ENCODE data around the gene KDM2A. TPM values are rescaled to one million over a fixed set of nuclear protein-coding genes. Genes with fewer than 3 reads are reported as not detected.

Gene KDM2A
- total RNA-seq, 1 donor from 2014 or later, result 37.5 TPM

DNA sequence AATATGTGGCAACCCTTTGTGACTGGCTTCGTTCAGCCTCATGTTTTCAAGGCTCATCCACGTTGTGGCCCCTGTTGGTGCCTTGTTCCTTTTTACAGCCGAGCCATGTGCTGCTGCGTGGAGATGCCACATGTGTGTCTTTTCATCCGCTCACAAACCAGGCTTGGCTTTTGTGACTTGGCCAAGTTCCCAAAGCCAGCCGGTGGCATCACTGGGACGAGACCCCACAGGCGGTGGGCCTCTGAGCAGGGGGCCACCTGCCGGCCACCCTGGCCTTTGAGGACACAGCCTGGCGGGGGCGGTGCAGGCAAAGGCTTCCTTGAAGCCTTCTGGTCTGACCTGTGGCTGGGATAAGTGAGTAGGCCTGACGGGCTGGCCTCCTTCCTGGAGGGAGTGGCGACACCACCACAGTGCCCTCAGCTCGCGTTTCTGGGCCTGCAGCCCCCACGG, 157.7 kb downstream of the KDM2A start:
- ATAC-seq, result peak; percentile 26
- intact Hi-C loops (cut with micrococcal nuclease), result no loop called here
- DNase-seq, result peak; percentile 60

DNA sequence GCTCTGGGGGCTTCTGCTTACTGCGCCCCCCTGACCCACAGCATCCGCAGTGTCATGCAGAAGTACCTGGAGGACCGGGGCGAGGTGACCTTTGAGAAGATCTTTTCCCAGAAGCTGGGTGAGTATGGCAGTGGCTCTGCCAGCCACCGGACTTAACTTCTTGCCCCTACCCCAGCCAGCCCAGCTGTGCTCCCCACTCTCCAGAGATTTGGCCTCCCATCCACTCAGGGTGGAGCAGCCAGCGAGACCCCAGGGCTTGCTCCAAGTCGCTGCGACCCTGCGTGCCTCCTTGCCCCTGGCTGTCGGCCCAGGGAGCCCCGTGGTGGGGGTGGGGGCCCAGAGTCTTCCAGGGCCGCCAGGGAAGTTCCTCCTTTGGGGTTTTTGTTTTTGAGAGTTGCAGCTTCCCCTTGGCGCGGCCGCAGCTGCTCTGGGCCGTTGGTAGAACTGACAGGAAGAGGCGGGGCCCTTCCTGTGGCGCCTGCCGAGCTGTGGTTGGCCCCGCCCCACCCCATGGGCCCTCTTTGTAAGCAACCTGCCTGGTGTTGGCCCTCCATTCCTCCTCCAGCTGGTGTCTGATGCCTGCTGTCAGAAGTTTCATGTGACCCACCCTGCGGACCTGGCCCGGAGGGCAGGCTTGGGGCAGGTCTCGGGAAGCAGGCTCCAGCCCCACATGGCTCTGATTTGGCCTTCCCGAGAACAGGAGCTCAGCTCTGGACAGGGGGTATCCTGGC, 158.3 kb downstream of the KDM2A start:
- ATAC-seq, result peak; percentile 84
- DNase-seq, result peak; percentile 95
- intact Hi-C loops (cut with micrococcal nuclease), result no loop called here

DNA sequence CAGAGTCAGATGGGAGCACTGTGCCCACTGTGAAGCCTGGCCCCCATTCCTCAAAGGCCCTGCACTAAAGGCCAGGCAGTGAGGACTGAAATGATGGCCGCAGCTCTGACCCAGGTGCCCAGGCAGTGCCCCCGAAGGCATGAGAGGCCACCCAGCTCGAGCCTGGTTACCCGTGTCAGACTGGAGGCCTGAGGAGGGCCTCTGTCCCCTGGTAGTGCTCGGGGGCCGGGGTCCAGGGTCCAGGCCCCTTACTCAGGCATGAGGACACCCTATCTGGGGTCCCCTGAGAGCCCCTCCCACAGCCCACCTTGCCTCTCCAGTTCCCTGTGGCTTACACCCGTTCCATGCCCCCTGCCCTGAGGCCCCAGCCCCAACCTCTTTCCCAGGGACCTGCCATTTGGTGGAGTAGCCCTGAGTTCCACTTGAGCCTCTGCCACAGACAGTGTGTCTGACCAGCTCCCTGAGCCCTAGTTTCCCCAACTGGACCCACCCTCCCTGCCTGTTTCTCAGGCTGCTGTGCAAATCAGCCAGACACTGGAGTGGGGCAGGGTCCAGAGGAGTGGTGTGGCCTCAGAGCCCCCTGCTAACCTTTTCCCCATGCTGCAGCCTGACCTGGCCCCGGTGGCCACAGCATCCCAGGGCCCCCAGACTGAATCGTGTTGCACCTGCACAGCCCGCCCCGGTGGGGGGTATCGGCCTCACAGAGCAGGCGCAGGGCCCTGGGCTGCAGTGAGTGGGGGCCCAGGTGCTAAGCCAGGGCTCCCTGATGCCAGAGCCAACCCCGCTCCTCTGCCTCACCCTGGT, 159.3 kb downstream of the KDM2A start:
- DNase-seq (peak; percentile 35), ATAC-seq (no peak)
- intact Hi-C loops (cut with micrococcal nuclease), result no loop called here

DNA sequence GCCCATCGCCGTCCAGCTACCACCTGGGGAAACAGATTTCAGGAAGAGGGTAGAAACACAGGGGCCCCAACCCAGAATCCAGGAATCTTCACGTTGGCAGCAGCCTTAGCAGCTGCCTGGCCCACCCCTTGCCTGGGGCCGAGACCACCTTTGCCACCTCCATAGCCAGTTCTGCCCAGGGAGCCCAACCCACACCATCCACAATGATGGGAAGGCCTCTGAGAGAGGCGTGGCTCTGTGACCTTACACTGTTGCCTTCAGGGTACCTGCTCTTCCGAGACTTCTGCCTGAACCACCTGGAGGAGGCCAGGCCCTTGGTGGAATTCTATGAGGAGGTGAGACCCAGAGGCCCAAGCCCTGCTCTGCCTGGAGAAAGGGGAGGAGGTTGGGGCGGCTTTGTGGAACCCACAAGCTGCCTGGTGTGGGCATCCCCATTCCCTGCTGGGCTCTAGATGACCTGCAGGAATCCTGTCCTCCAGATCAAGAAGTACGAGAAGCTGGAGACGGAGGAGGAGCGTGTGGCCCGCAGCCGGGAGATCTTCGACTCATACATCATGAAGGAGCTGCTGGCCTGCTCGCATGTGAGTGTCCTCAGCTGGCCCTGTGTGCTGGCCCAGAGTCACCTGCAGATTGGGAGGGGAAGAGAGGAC, 160.0 kb downstream of the KDM2A start:
- ATAC-seq (no peak), DNase-seq (no peak)
- intact Hi-C loops (cut with micrococcal nuclease), result no loop called here

DNA sequence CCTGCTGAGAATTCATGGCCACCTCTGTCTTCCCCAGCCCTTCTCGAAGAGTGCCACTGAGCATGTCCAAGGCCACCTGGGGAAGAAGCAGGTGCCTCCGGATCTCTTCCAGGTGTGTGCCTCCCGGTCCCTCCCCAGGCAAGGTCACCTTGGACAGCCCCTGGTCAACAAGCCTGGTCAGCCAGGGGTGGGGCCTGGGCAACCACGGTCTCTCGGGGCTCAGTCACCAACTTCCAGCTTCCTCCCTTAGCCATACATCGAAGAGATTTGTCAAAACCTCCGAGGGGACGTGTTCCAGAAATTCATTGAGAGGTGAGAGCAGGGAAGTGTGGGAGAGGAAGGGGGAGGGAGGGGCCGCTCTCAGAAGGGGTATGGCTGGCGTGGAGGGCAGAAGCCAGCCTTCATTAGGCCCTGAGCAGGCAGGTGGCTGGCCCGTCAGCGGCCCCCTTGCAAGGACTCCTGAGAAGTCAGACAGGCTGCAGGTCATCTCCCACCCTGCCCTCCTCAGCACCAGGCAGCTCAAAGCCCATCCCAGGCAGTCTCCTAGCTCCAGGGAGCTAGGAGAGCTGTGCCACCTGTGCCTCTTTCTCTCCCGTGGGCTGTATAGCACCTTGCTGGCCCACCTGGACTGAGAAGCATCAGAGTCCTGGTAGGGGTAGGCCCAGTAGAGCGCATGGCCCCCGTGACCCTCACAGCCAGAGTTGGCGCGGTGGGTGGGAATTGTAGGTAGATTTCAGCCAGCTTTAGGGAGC, 160.7 kb downstream of the KDM2A start:
- DNase-seq (peak; percentile 30), ATAC-seq (no peak)
- intact Hi-C loops (cut with micrococcal nuclease), result no loop called here

DNA sequence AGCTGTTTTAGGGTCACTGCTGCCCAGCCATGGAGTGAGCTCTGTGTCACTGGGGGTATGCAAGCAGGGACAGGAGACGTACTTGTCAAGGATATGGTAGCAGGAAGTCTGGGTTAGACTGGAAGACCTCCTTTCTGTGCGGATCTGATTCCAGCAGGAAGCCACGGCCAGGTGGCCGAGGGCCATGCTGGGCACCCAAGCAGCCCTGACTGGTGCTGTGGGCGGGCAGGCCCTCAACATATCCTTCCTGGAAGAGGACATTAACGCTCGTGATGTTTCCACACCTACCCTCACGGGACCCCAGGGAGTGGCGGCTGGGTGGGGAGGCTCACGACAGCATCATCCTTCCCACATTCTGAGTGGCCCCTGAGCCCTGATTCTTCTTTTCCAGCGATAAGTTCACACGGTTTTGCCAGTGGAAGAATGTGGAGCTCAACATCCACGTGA, 161.3 kb downstream of the KDM2A start:
- intact Hi-C loops (cut with micrococcal nuclease), result no loop called here
- ATAC-seq (no peak), DNase-seq (peak; percentile 32)

DNA sequence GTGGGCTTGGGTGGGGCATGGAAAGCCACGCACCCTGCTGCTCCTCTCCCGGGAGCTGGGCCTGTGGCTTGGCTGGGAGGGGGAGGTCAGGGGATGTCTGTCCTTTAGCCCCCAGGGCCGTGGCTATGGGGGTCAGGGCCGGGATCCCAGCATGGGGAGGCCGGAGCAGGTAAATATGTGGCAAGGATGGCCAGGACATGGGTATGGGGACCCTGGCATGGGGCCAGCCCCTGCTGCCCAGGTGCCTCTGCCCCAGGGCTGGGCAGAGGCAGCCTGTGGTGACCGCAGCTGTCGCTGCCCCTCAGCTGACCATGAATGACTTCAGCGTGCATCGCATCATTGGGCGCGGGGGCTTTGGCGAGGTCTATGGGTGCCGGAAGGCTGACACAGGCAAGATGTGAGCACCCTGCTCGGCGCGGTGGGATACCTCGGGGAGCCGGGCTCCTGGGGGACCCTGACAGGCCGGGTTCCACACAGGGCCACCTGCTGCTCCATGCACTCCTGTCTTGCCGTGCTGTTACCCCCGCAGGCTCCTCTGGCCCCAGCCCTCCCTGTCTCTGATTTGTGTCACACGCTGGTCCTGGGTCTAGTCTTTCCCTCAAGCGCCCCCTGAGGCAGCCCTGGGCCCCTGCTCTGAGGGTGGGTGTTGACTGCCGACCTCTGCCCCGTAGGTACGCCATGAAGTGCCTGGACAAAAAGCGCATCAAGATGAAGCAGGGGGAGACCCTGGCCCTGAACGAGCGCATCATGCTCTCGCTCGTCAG, 161.9 kb downstream of the KDM2A start:
- DNase-seq (peak; percentile 26), ATAC-seq (no peak)
- intact Hi-C loops (cut with micrococcal nuclease), result no loop called here

DNA sequence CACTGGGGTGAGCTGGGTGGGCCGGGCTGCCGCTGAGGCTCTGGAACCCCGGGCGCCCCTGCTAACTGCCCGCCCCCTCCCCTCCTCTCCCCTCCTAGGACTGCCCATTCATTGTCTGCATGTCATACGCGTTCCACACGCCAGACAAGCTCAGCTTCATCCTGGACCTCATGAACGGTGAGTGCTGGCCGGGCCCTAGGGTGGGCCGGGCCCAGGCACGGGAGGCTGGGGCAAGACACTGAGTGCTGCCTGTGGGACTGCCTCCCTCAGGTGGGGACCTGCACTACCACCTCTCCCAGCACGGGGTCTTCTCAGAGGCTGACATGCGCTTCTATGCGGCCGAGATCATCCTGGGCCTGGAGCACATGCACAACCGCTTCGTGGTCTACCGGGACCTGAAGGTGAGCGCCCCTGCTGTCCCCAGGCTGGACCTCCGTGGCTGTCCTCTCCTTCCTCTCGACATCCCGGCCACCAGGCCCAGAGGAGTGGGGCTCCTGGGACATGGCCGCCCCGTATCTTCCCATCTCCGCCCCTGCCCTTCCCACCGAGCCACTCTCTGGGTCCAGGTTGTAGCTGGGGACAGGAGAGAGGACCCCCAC, 162.6 kb downstream of the KDM2A start:
- ATAC-seq (no peak), DNase-seq (peak; percentile 26)
- intact Hi-C loops (cut with micrococcal nuclease), result no loop called here

DNA sequence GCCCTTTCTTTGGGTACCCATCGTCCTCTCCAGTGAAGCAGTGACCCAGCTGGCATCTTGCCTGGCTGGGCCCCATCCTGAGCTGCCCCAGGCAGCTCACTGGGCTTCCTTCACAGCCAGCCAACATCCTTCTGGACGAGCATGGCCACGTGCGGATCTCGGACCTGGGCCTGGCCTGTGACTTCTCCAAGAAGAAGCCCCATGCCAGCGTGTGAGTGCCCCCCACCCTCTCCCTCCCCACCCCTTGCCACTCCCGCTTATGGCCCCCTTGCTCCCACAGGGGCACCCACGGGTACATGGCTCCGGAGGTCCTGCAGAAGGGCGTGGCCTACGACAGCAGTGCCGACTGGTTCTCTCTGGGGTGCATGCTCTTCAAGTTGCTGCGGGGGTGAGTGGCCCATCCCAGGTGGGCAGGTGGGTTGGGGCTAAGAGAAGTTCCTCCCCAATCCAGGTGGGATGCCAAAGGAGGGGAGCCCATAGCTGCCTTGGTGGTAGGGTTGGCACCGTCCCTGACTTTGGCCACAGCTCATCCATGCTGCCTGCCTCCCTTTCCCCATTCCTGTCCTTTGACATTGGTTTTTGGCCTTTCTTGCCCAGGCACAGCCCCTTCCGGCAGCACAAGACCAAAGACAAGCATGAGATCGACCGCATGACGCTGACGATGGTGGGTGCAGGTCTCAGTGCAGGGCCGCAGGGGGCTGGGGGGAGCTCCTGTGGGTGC, 163.3 kb downstream of the KDM2A start:
- ATAC-seq (no peak), DNase-seq (peak; percentile 26)
- intact Hi-C loops (cut with micrococcal nuclease), result no loop called here

DNA sequence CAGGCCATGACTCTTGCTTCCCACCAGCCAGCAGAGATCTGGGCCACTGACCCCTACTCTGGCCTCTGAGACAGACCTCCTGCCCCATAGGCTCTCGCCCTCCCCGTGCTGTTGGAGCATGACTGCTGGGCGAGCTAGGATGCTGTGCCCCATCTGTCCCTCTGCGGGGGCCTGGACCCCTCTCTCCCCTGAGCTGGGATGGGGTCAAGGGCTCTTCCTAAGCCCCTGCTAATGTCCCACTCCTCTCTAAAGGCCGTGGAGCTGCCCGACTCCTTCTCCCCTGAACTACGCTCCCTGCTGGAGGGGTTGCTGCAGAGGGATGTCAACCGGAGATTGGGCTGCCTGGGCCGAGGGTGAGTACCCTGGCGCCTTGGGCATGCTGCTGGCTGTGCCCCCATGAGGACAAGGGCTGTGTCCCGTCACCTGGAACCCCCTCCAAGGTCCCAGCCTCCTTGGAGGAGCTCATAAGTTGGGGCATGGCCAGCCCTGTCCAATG, 163.9 kb downstream of the KDM2A start:
- ATAC-seq (no peak), DNase-seq (peak; percentile 31)
- intact Hi-C loops (cut with micrococcal nuclease), result no loop called here

DNA sequence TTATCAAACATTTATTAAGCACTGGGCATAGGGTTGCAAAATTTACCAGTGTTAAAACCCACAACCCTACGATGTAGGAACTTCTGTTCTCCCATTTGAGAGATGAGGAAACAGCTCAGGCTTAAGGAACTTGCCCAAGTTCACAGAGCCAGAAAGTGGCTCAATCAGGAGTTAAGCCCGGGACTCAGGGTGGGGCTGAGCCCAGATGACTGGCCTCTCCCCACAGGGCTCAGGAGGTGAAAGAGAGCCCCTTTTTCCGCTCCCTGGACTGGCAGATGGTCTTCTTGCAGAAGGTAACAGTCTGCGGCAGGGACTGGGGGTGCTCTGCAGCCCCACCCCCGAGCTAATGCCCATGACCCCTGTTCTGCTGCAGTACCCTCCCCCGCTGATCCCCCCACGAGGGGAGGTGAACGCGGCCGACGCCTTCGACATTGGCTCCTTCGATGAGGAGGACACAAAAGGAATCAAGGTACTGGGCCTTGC, 164.5 kb downstream of the KDM2A start:
- DNase-seq (peak; percentile 45), ATAC-seq (peak; percentile 18)
- intact Hi-C loops (cut with micrococcal nuclease), result no loop called here

DNA sequence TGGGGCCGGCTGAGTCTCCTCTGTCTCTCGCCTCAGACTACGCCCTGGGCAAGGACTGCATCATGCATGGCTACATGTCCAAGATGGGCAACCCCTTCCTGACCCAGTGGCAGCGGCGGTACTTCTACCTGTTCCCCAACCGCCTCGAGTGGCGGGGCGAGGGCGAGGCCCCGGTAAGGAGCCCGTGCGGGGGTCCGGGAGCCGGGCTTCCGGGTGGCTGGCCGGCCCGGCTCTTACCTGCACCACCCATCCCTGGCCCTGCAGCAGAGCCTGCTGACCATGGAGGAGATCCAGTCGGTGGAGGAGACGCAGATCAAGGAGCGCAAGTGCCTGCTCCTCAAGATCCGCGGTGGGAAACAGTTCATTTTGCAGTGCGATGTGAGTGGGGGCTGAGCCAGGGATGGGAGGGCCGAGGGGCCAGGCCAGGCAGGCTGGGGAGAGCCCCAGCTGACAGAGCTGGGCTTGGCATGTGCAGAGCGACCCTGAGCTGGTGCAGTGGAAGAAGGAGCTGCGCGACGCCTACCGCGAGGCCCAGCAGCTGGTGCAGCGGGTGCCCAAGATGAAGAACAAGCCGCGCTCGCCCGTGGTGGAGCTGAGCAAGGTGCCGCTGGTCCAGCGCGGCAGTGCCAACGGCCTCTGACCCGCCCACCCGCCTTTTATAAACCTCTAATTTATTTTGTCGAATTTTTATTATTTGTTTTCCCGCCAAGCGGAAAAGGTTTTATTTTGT, 165.9 kb downstream of the KDM2A start:
- no peak for ATAC-seq
- DNase-seq, result peak; percentile 40
- intact Hi-C loops (cut with micrococcal nuclease), result no loop called here

DNA sequence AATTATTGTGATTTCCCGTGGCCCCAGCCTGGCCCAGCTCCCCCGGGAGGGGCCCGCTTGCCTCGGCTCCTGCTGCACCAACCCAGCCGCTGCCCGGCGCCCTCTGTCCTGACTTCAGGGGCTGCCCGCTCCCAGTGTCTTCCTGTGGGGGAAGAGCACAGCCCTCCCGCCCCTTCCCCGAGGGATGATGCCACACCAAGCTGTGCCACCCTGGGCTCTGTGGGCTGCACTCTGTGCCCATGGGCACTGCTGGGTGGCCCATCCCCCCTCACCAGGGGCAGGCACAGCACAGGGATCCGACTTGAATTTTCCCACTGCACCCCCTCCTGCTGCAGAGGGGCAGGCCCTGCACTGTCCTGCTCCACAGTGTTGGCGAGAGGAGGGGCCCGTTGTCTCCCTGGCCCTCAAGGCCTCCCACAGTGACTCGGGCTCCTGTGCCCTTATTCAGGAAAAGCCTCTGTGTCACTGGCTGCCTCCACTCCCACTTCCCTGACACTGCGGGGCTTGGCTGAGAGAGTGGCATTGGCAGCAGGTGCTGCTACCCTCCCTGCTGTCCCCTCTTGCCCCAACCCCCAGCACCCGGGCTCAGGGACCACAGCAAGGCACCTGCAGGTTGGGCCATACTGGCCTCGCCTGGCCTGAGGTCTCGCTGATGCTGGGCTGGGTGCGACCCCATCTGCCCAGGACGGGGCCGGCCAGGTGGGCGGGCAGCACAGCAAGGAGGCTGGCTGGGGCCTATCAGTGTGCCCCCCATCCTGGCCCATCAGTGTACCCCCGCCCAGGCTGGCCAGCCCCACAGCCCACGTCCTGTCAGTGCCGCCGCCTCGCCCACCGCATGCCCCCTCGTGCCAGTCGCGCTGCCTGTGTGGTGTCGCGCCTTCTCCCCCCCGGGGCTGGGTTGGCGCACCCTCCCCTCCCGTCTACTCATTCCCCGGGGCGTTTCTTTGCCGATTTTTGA, 166.8 kb downstream of the KDM2A start:
- ATAC-seq (no peak), DNase-seq (peak; percentile 37)
- intact Hi-C loops (cut with micrococcal nuclease), result no loop called here

DNA sequence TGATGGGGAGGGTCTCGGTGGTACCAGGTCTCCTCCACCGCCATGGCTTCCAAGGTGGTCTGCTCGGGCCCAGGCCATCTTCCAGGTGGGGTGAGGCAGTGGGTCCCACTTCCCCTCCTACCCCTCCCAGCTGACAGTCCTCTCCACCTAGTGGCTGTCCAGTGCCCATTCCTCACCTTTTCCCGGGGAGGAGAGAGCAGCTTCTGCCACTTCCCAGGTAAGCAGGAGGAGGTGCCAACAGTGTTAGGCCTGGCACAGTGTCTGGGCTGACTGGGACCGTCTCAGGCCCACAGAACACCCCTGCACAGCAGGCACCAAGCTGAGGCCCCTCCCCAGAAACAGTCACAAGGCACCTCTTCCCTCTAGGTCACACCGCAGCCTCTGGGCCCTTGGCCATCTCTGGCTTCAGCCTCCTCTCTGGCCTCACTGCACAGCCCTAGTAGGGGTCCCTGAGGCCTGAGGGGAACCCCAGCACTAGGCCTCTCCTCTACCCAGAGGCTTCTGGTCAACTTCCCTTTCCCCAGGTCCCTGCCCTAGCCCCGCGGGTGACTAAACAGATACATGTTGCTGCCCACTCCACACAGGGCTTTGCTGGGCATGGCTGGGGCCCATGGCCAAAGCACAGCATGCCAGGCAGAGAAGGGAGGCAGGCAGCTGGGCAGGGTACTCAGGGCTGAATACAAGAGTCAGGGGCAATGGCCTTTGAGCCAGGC, 167.7 kb downstream of the KDM2A start:
- intact Hi-C loops (cut with micrococcal nuclease), result no loop called here
- no peak for ATAC-seq
- peak; percentile 45 for DNase-seq

All from left ventricle myocardium superior (tissue), 1 donor.